ENCODE measurements around the gene MAB21L4.

Gene MAB21L4

GRCh38 chr2:240895656-240896388 lies at the start of gene MAB21L4:
TSS of gene MAB21L4 (minus strand) at chr2:240896156. CDS start at chr2:240895997, 159 bp downstream.
- TF ChIP-seq ZNF274 (IDR thresholded peaks at IDR 0.05; ENCODE audit: low read depth, low read length) = no peak
- no peak within 1 kb of the TSS for H3K4me3 ChIP-seq (ENCODE audit: low read length)

GRCh38 chr2:240936106-240936505 lies 40.1 kb upstream of the MAB21L4 start:
- TF ChIP-seq ZNF274 (IDR thresholded peaks at IDR 0.05; ENCODE audit: low read depth, low read length) = no peak
- no peak overlapping the region for H3K4me3 ChIP-seq (ENCODE audit: low read length)

DNA sequence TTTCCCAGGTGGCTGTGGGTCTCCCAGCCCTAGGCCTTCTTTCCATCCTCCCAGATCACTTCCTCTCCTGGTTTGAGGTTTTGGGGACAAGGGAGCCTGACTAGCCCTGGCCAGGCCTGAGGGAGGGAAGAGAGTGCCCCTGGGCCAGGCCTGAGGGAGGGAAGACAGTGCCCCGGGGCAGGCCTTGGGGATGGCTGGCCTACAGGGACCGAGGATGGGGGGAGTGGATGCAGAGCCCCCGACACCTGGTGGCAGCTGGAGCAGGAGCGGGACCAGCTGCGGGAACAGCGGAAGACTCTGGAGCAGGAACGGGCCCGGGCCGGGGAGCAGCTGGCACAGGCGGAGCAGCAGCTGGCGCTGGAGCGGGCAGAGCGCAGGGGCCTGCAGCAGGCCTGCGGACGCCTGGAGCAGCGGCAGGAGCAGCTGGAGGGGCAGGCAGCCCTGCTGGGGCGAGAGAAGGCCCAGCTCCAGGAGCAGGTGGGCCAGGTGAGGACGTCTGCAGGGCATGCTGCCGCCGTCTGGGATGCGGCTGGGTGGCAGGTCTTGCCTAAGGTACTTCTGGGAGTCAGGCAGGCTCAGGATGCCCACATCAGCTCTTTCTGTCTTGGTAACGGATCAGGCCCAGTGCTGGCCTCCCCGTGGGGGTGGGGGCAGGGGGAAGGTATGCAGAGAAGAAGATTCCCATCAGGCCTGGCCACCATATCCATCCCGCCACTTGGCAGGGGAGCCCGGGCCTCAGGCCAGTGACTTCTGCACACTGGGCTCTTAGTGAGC lies 39.3 kb upstream of the MAB21L4 start:
- no peak overlapping the region for H3K4me3 ChIP-seq (ENCODE audit: low read length)
- no peak for TF ChIP-seq ZNF274 (IDR thresholded peaks at IDR 0.05; ENCODE audit: low read depth, low read length)

DNA sequence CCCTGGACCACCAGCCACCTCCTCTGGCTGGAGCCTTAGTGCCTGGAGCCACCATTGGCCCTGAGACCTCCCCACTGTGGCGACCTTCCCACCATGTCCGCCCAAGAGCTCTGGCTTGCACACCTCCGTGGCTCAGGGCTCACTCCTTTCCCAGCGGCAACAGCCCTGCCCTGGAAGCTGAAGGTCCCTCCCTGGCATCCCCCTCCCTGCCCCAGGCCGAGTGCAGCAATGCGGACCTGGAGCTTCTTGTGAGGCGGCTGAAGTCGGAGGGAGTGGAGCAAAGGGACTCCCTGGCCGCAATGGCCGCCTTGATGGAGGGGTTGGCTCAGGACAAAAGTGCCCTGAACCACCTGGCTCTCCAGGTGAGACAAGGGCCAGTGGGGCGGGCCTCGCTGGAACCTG lies 38.7 kb upstream of the MAB21L4 start:
- no peak for TF ChIP-seq ZNF274 (IDR thresholded peaks at IDR 0.05; ENCODE audit: low read depth, low read length)
- H3K4me3 ChIP-seq (ENCODE audit: low read length) = no peak overlapping the region

GRCh38 chr2:240933966-240934700 lies 38.2 kb upstream of the MAB21L4 start:
- TF ChIP-seq ZNF274 (IDR thresholded peaks at IDR 0.05; ENCODE audit: low read depth, low read length) = no peak

DNA sequence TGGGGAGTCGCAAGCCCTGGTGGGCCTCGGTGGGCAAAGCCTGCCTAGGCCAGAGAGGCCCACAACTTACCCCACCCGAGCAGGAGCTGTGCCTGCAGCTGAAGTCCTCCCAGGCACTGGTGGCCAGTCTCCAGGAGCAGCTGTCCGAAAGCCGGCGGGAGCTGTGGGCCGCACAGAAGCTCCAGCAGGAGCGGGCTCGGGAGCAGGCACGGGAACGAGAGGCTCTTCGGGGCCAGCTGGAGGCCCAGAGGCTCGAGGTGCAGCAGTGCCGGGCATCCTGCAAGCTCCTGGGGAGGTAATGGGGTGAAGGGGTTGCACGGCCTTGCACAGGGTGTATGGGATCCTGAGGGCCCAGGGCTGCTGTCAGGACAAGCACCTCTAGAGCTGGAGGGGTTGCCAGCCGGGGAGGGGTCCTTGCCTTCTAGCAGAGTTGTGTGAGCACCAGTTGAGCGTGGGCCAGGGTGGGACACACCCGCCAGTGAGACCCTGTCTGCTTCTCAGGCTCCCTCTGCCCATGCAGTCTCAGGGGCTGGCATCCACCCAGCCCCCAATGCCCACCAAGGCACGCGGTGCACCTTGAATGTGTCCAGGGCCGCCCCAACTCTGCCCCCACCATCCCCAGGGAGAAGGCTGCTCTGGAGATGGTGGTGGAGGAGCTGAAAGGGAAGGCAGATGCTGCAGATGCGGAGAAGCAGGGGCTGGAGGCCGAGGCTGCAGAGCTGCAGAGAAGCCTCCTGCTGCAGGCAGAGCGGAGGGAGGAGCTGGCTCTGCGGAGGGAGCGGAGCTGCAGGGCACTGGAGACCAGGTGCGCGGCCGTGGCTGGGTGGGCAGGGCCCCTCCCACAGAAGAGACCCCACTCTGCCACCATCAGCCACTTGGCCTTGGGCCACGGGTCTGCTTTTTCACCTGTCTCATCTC lies 37.4 kb upstream of the MAB21L4 start:
- H3K4me3 ChIP-seq (ENCODE audit: low read length) = no peak overlapping the region
- no peak for TF ChIP-seq ZNF274 (IDR thresholded peaks at IDR 0.05; ENCODE audit: low read depth, low read length)

More at GRCh38 chr2:240933966-240934700, 38.2 kb upstream of the MAB21L4 start:
- no peak overlapping the region for H3K4me3 ChIP-seq (ENCODE audit: low read length)

- TF ChIP-seq ZNF274 (IDR thresholded peaks at IDR 0.05; ENCODE audit: low read depth, low read length) = no peak
- H3K4me3 ChIP-seq (ENCODE audit: low read length) = no peak overlapping the region
Measured at GRCh38 chr2:240932724-240933047, 36.7 kb upstream of the MAB21L4 start.

GRCh38 chr2:240932001-240932723 lies 36.2 kb upstream of the MAB21L4 start:
- TF ChIP-seq ZNF274 (IDR thresholded peaks at IDR 0.05; ENCODE audit: low read depth, low read length) = no peak
- H3K4me3 ChIP-seq (ENCODE audit: low read length) = no peak overlapping the region

GRCh38 chr2:240931319-240931949 lies 35.5 kb upstream of the MAB21L4 start:
- TF ChIP-seq ZNF274 (IDR thresholded peaks at IDR 0.05; ENCODE audit: low read depth, low read length) = no peak
- H3K4me3 ChIP-seq (ENCODE audit: low read length) = no peak overlapping the region

GRCh38 chr2:240930631-240931318 lies 34.8 kb upstream of the MAB21L4 start:
- no peak overlapping the region for H3K4me3 ChIP-seq (ENCODE audit: low read length)
- TF ChIP-seq ZNF274 (IDR thresholded peaks at IDR 0.05; ENCODE audit: low read depth, low read length) = no peak

DNA sequence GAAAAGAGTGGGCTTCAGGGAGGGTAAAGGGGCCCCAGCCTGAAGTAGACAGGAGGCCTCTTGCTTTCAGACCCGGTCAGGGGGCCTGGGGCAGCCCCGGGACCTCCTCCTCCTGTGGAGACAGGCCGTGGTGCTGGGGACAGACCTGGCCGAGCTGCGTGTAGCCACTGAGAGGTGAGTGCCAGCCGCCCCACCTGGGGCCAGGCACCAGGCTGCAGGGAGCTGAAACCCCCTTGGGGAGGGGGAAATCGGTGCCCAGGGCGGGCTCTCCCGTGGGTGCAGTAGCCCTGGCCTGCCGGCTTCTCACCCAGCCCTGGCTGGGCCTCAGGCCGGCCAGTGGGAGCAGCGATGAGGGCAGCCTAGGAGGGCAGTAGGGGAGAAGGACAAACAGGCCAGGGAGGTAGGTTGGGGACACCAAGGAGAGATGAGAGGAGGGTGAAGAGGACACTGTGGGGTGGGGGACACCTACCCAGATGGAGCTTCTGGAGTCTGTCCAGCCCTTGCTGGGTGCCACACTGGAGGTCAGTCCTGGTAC lies 34.2 kb upstream of the MAB21L4 start:
- no peak overlapping the region for H3K4me3 ChIP-seq (ENCODE audit: low read length)
- TF ChIP-seq ZNF274 (IDR thresholded peaks at IDR 0.05; ENCODE audit: low read depth, low read length) = no peak

All from GM08714 (cell line).